Aorta (tissue), 5 donors: ENCODE results near the gene ERC1. TPM values are rescaled to one million over a fixed set of nuclear protein-coding genes. Genes with fewer than 3 reads are reported as not detected.

Source experiments
- ATAC-seq: fragments of 200-7000 bp; cut with Tn5 transposase; one replicate; pipeline ENCODE4 v1.9.1; 2022; ENCODE audit warnings: moderate library complexity; ENCODE audit not compliant: low FRiP score
- DNase-seq, 2 donors: peaks; one replicate each; pipeline ENCODE4 v3.0.0-alpha.2; 2020
- H3K27ac ChIP-seq, 2 donors: one replicate each; pipeline ENCODE4 v1.5.1; 2013; ENCODE audit warnings: low read length in 2 of 2, mild to moderate bottlenecking in 2 of 2, moderate library complexity in 2 of 2, control low read depth in 1 of 2, inconsistent platforms in 1 of 2, low read depth in 1 of 2
- H3K27me3 ChIP-seq, 2 donors: one replicate each; pipeline ENCODE4 v1.6.1; 2013; ENCODE audit warnings: control low read depth in 1 of 2, low read length in 1 of 2, mild to moderate bottlenecking in 1 of 2, moderate library complexity in 1 of 2; ENCODE audit not compliant: insufficient read depth in 2 of 2, control insufficient read depth in 1 of 2
- H3K36me3 ChIP-seq, 2 donors: one replicate each; pipeline ENCODE4 v1.6.1; 2013; ENCODE audit warnings: control low read depth in 1 of 2, low read length in 1 of 2, mild to moderate bottlenecking in 1 of 2; ENCODE audit not compliant: insufficient read depth in 2 of 2, control insufficient read depth in 1 of 2
- H3K4me1 ChIP-seq, 2 donors: one replicate each; pipeline ENCODE4 v1.6.1; 2013; ENCODE audit warnings: low read length in 2 of 2, control low read depth in 1 of 2, mild to moderate bottlenecking in 1 of 2, moderate library complexity in 1 of 2; ENCODE audit not compliant: insufficient read depth in 2 of 2, control insufficient read depth in 1 of 2
- H3K4me3 ChIP-seq, 2 donors: one replicate each; pipeline ENCODE4 v1.5.1; 2013; ENCODE audit warnings: low read length in 2 of 2, control low read depth in 1 of 2, mild to moderate bottlenecking in 1 of 2
- H3K9me3 ChIP-seq: one replicate; pipeline ENCODE4 v1.6.1; 2013; ENCODE audit warnings: mild to moderate bottlenecking, low read length; ENCODE audit not compliant: control insufficient read depth
- WGBS, 2 donors: extraction: QIAGEN DNeasy Blood & Tissue Kit; methylation state at CpG; one replicate each; pipeline ENCODE4 v1.1.7; 2013; 5-methylcytosine and 5-hydroxymethylcytosine counted together
- intact Hi-C, 2 donors: fragments of 100-400 bp; cut with DNase I; formaldehyde crosslinking; loops; one replicate each; pipeline versions ENCODE4 v1.14.2 to v1.15.0; 2022
- polyA plus RNA-seq, 2 donors: library from polyadenylated mRNA; stranded (reverse); fragments of 200-250 nt; gene quantifications; one replicate each; pipeline ENCODE4 v1.2.3, GENCODE V29; 2013
- total RNA-seq, 2 donors: library from RNA; stranded (reverse); fragmentation: NEBNext Ultra II Directional; extraction: Animal tissue kit (Norgen Biotek cat#: 25700); gene quantifications; one replicate each; pipeline ENCODE4 v1.2.1, GENCODE V29; 2021
- donor health status: healthy with polysubstance abuse.
- donor health status: Bipolar disorder and iron deficiency.
- donor health status: DM: no; HTN: no; CAD: no.
- donor health status: DM: no; HTN: no; CAD: no.
- donor health status: DM: yes; HTN: yes; CAD: no.

The ERC1 gene
- total and polyA plus RNA-seq, 4 donors, result 8.1 to 99.8 (median 45.3) TPM

DNA sequence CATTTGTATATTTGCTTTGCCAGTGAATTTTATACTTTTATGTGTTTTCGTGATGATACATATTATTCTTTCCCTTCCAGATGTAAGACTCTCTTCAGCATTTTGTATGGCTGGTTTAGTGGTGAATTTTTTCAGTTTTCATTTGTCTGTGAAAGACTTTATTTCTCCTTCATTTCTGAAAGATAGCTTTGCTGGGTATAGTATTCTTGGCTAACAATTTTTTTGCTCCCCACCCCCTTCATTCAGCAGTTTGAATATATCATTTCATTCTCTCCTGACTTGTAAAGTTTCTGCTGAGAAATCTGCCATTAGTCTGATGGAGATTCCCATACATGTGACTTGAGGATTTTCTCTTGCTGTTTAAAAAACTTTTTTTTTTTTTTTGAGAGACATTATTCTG is 72.8 kb downstream of the ERC1 start:
- no peak overlapping the region for H3K27ac ChIP-seq
- 92 to 95% methylated on average over 1 of the region's 1 CpG for whole genome bisulfite sequencing, 2 donors

GRCh38 chr12:1064317-1064716 is 73.3 kb downstream of the ERC1 start:
- Histone ChIP-seq H3K9me3 (no peaks in the 10 kb centered on the region), H3K27me3 (no peaks in the 10 kb centered on the region), H3K27ac (no peak overlapping the region), H3K4me3 (no peak overlapping the region), H3K4me1 (peaks cover 0 to 2% of the 10 kb centered on the region in 2 donors), H3K36me3 (no peaks in the 10 kb centered on the region)
- DNase-seq (no peak), ATAC-seq (no peak)
- intact Hi-C loops, result no loop called here
- 96 to 99% methylated on average over 2 of the region's 2 CpGs for WGBS, 2 donors

More for the DNA sequence above, 72.8 kb downstream of the ERC1 start:
- Histone ChIP-seq H3K4me3 (no peak overlapping the region), H3K27me3 (no peaks in the 10 kb centered on the region), H3K36me3 (no peaks in the 10 kb centered on the region), H3K9me3 (no peaks in the 10 kb centered on the region), H3K4me1 (peaks cover 0 to 2% of the 10 kb centered on the region in 2 donors)
- intact Hi-C loops, result no loop called here
- DNase-seq, result no peak
- no peak for ATAC-seq

DNA sequence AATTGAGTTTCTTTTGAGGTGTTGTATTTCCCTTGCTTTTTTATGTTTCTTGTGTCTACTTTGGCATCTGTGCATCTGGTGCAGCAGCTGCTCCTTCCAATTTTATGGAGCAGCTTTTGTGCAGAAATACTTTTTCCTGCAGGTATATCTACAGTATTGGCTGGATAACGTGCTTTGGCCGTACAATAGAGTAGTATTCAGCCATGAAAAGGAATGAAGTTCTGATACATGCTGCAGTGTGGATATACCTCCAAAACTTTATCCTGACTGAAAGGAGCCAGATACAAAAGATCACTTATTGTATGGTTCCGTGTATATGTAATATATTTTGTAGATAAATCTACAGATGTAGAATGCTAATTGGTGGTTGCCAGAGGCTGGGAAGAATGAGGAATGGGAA is 74.6 kb downstream of the ERC1 start:
- H3K36me3 ChIP-seq, result no peaks in the 10 kb centered on the region
- no peak overlapping the region for H3K27ac ChIP-seq
- ATAC-seq (no peak), DNase-seq (no peak)
- no peaks in the 10 kb centered on the region for H3K27me3 ChIP-seq
- no peaks in the 10 kb centered on the region for H3K9me3 ChIP-seq
- H3K4me3 ChIP-seq, result no peak overlapping the region
- 97% methylated on average over 3 of the region's 3 CpGs for WGBS, 2 donors
- intact Hi-C loops, result no loop called here
- peaks cover 0 to 2% of the 10 kb centered on the region in 2 donors for H3K4me1 ChIP-seq

GRCh38 chr12:1069846-1070245 is 78.8 kb downstream of the ERC1 start:
- Histone ChIP-seq H3K4me1 (peaks cover 0 to 2% of the 10 kb centered on the region in 2 donors), H3K27ac (no peak overlapping the region), H3K36me3 (no peaks in the 10 kb centered on the region), H3K27me3 (no peaks in the 10 kb centered on the region), H3K9me3 (no peaks in the 10 kb centered on the region), H3K4me3 (no peak overlapping the region)
- DNase-seq (no peak), ATAC-seq (no peak)
- intact Hi-C loops, result no loop called here
- WGBS, 2 donors, result 71 to 78% methylated on average over 2 of the region's 2 CpGs

DNA sequence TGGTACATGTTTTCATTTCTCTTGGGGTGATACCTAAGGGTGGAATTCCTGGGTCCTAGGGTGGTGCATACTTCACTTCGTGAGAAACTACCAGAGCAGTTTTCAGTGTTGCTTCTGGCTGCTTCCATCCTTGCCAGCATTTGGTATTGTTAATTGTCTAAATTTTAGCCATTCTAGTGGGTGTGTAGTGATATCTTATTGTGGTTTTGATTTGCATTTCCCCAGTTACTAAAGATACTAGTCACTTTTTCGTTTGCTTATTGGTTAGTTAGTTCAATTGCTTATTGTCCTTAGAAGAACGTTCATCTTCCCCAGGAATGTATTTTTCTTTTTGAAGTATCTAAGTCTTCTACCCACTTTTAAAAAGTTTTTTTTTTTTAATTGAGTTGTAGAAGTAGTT is 80.2 kb downstream of the ERC1 start:
- Histone ChIP-seq H3K27ac (no peak overlapping the region), H3K36me3 (no peaks in the 10 kb centered on the region), H3K9me3 (no peaks in the 10 kb centered on the region), H3K4me1 (peaks cover 0 to 2% of the 10 kb centered on the region in 2 donors), H3K4me3 (no peak overlapping the region), H3K27me3 (no peaks in the 10 kb centered on the region)
- DNase-seq (no peak), ATAC-seq (no peak)
- intact Hi-C loops, result no loop called here
- 82 to 89% methylated on average over 3 of the region's 3 CpGs for WGBS, 2 donors

- intact Hi-C loops, result no loop called here
These were observed 82.6 kb downstream of the ERC1 start for GRCh38 chr12:1073652-1074051.

DNA sequence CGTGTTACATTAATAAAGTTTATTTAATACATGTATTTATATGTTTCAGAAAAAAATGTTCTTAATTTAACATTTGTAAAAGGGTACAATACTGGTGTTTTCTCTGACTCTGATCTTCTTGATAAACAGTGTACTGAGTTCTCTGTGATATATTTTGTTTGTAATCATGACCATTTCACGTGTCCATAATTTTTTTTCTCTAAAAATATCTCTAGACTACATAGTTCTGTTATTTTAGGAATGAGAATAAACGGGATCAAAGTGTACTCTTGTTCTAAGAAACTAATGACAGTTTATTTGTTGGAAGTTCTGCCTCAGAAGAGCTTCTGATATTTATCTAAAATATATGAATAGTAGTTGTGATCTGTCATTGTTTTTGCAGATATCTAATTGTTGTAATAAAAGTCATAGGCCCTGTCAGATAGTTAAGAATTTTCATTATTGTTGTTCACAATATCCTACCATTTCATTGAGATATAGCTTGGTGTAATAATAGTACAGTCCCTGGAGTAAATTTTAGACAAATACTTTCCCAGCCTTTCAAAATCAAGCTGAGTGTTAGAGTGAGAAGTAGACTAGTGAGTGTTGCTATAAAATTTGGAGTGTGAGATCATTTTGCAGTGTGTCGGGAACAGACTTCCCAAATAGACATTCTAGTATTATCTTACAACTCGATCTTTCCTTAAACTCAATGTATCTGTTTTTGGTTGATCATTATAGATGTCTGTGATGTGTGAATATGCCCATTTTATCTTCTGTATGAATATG is 86.2 kb downstream of the ERC1 start:
- no peak for ATAC-seq
- H3K4me3 ChIP-seq, result no peak overlapping the region
- no peaks in the 10 kb centered on the region for H3K9me3 ChIP-seq
- peak overlapping the region in 1 of 2 donors; percentile 57 for H3K27ac ChIP-seq
- no peaks in the 10 kb centered on the region for H3K4me1 ChIP-seq
- DNase-seq, result no peak
- 4 to 13% methylated on average over 5 of the region's 5 CpGs for WGBS, 2 donors
- intact Hi-C loops, result loop anchor here in 1 of 2 donors (1.0 kb wide), 1 partner anchor 31 kb away; no protein-coding TSS in a partner anchor
- H3K36me3 ChIP-seq, result no peaks in the 10 kb centered on the region
- H3K27me3 ChIP-seq, result no peaks in the 10 kb centered on the region

More at GRCh38 chr12:1073652-1074051, 82.6 kb downstream of the ERC1 start:
- Histone ChIP-seq H3K4me3 (no peak overlapping the region), H3K27ac (no peak overlapping the region), H3K36me3 (no peaks in the 10 kb centered on the region), H3K27me3 (no peaks in the 10 kb centered on the region), H3K9me3 (no peaks in the 10 kb centered on the region), H3K4me1 (no peaks in the 10 kb centered on the region)
- ATAC-seq (no peak), DNase-seq (no peak)
- 94 to 95% methylated on average over 9 of the region's 9 CpGs for WGBS, 2 donors

- H3K4me3 ChIP-seq, result no peak overlapping the region
- H3K27ac ChIP-seq, result peak overlapping the region in 1 of 2 donors; percentile 57
- H3K36me3 ChIP-seq, result no peaks in the 10 kb centered on the region
- DNase-seq, result no peak
- no peaks in the 10 kb centered on the region for H3K27me3 ChIP-seq
- intact Hi-C loops, result no loop called here
- H3K9me3 ChIP-seq, result no peaks in the 10 kb centered on the region
- H3K4me1 ChIP-seq, result no peaks in the 10 kb centered on the region
- no peak for ATAC-seq
- 29 to 37% methylated on average over 3 of the region's 3 CpGs for WGBS, 2 donors
These were observed 87.0 kb downstream of the ERC1 start for GRCh38 chr12:1078002-1078401.
